ENCODE data around the gene ACSF3. TPM values are rescaled to one million over a fixed set of nuclear protein-coding genes. Genes with fewer than 3 reads are reported as not detected.

Gene ACSF3
- total RNA-seq, 2 experiments from 2014 or later: 44.7 to 49.5 TPM

DNA sequence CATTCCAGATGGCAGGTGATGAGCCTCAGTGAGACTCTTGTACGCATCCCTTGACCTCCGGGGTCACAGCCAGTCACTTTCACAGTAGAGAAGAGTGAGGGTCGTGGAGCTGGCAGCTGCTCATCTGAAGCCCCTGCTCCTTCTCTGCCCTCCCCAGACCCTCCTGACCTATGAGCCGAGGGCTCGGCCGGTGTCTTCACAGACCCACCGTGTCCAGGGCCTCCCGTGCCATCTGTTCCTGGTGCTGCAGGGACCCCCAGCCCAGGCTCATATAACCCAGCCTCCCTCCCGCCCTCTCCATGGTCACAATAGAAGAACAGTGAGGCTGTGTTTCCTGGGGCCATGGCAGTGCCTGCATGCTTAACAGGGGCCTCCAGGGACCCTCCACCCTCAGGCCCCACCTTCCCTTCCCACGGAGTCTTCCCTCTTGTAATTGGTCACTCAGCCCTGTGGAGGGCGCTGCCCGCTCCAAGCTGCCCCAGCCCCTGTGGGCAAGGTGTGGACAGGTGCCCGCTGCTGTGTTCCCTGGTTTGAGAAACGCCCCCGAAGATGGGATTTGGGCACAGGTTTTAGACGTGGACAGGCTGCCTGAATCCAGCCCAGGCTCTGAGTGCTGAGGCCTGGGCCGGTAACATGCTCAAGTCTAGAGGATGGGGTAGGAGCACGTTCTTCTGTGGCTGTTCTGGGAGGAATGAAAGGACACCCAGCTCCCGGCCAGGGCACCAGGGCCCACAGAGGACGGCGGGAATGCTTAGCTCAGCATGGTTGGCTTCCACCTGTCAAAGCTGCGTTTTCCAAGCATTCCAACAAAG lies 38.7 kb downstream of the ACSF3 start:
- Histone ChIP-seq H3K9me3 (ENCODE audit: control insufficient read depth in 1 of 2, insufficient read depth in 1 of 2, low read length in 2 of 2) (no peaks in the 10 kb centered on the region), H3K36me3 (ENCODE audit: insufficient read depth, low read length) (peaks cover 54% of the 10 kb centered on the region), H3K4me1 (ENCODE audit: insufficient read depth, low read length) (peaks cover 7% of the 10 kb centered on the region), H3K4me3 (ENCODE audit: low read length) (no peak overlapping the region), H3K27me3 (ENCODE audit: control insufficient read depth in 1 of 2, insufficient read depth in 2 of 2, low read length in 2 of 2) (no peaks in the 10 kb centered on the region), H3K27ac (ENCODE audit: low read depth in 1 of 2, low read length in 2 of 2) (no peak overlapping the region)
- Mint-ChIP-seq H3K36me3 (ENCODE audit: low read depth) (peaks cover 58% of the 10 kb centered on the region), H3K27me3 (no peaks in the 10 kb centered on the region), H3K27ac (no peak overlapping the region), H3K9me3 (no peaks in the 10 kb centered on the region), H3K4me3 (no peak overlapping the region), H3K4me1 (ENCODE audit: low read depth) (peaks cover 13% of the 10 kb centered on the region)
- ChIA-PET POLR2A (no interaction called here), CTCF (no interaction called here)
- peak in 1 of 14 experiments; percentile 13 for DNase-seq
- no peak for ATAC-seq (ENCODE audit: poor library complexity)
- TF ChIP-seq, protein P1, sequence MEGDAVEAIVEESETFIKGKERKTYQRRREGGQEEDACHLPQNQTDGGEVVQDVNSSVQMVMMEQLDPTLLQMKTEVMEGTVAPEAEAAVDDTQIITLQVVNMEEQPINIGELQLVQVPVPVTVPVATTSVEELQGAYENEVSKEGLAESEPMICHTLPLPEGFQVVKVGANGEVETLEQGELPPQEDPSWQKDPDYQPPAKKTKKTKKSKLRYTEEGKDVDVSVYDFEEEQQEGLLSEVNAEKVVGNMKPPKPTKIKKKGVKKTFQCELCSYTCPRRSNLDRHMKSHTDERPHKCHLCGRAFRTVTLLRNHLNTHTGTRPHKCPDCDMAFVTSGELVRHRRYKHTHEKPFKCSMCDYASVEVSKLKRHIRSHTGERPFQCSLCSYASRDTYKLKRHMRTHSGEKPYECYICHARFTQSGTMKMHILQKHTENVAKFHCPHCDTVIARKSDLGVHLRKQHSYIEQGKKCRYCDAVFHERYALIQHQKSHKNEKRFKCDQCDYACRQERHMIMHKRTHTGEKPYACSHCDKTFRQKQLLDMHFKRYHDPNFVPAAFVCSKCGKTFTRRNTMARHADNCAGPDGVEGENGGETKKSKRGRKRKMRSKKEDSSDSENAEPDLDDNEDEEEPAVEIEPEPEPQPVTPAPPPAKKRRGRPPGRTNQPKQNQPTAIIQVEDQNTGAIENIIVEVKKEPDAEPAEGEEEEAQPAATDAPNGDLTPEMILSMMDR (IDR thresholded peaks at IDR 0.05): no peak
- intact Hi-C loops (cut with DNase I, micrococcal nuclease): no loop called here

DNA sequence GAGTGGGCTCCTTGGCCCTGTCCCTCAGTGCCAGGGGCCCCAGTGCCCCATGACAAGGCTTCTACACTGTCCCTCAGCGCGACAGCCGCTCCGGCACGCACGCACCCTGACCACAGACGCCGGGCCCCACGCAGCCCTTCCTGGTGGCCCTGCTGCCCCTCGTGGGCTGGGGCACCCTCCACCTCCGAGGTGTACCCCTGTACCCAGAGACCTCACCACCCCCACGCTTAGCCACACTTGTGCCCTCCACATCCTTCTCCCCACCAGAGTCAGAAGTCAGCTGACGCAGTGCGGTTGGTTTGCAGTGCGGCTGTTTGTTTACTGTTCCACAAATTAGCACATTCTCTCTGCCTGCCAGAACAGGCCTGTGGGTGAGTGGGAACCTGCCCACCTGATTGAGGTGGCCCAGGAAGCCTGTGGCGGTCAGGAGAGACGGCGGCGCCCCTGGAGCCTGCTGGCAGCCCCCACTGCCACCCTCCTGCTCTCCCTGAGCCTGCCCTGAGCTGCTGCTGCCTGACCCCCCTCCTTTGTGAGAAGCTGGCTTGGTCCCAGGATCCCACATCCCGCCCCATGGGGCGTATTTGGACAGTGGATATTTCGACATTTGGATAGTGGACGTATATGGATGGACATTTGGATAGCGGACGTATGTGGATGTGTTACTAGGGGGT lies 39.9 kb downstream of the ACSF3 start:
- H3K9me3 Mint-ChIP-seq: no peaks in the 10 kb centered on the region
- Histone ChIP-seq H3K4me1 (ENCODE audit: insufficient read depth, low read length) (peaks cover 7% of the 10 kb centered on the region), H3K4me3 (ENCODE audit: low read length) (no peak overlapping the region), H3K27ac (ENCODE audit: low read depth in 1 of 2, low read length in 2 of 2) (no peak overlapping the region), H3K27me3 (ENCODE audit: control insufficient read depth in 1 of 2, insufficient read depth in 2 of 2, low read length in 2 of 2) (no peaks in the 10 kb centered on the region), H3K36me3 (ENCODE audit: insufficient read depth, low read length) (peaks cover 66% of the 10 kb centered on the region), H3K9me3 (ENCODE audit: control insufficient read depth in 1 of 2, insufficient read depth in 1 of 2, low read length in 2 of 2) (no peaks in the 10 kb centered on the region)
- POLR2A ChIA-PET: no interaction called here
- CTCF ChIA-PET: no interaction called here
- no peak overlapping the region for H3K27ac Mint-ChIP-seq
- no peaks in the 10 kb centered on the region for H3K27me3 Mint-ChIP-seq
- no peak for ATAC-seq (ENCODE audit: poor library complexity)
- intact Hi-C loops (cut with DNase I, micrococcal nuclease): no loop called here
- DNase-seq: peak in 1 of 14 experiments; percentile 9
- peaks cover 9% of the 10 kb centered on the region for H3K4me1 Mint-ChIP-seq (ENCODE audit: low read depth)
- TF ChIP-seq, protein P1 (IDR thresholded peaks at IDR 0.05): no peak
- H3K4me3 Mint-ChIP-seq: no peak overlapping the region
- H3K36me3 Mint-ChIP-seq (ENCODE audit: low read depth): peaks cover 58% of the 10 kb centered on the region

DNA sequence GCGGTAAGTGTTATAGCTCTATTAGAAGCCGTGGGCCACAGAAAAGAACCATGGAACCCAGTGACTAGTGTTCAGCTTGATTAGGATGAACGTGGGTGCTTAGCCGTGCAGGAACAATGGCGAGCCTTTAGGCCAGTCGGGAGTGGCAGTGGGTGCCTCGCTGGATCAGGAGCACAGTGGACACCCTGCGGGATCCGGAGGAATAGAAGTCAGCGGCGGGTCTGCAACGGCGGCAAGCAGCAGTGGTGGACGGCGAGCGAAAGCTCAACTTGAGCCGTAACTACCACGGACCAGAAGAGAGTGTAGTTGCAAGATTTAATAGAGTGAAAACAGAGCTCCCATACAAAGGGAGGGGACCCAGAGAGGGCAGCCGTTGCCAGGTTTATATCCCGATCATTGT lies 40.6 kb downstream of the ACSF3 start:
- H3K4me1 ChIP-seq (ENCODE audit: insufficient read depth, low read length): peaks cover 7% of the 10 kb centered on the region
- CTCF ChIA-PET: no interaction called here
- no peak overlapping the region for H3K4me3 Mint-ChIP-seq
- H3K36me3 ChIP-seq (ENCODE audit: insufficient read depth, low read length): peaks cover 68% of the 10 kb centered on the region
- intact Hi-C loops (cut with DNase I, micrococcal nuclease): no loop called here
- no peaks in the 10 kb centered on the region for H3K27me3 Mint-ChIP-seq
- no peak for DNase-seq
- H3K4me3 ChIP-seq (ENCODE audit: low read length): no peak overlapping the region
- peaks cover 5% of the 10 kb centered on the region for H3K4me1 Mint-ChIP-seq (ENCODE audit: low read depth)
- no peaks in the 10 kb centered on the region for H3K9me3 Mint-ChIP-seq
- TF ChIP-seq, protein P1 (IDR thresholded peaks at IDR 0.05): no peak
- peaks cover 52% of the 10 kb centered on the region for H3K36me3 Mint-ChIP-seq (ENCODE audit: low read depth)
- no peaks in the 10 kb centered on the region for H3K9me3 ChIP-seq (ENCODE audit: control insufficient read depth in 1 of 2, insufficient read depth in 1 of 2, low read length in 2 of 2)
- ATAC-seq (ENCODE audit: poor library complexity): no peak
- H3K27ac ChIP-seq (ENCODE audit: low read depth in 1 of 2, low read length in 2 of 2): no peak overlapping the region
- POLR2A ChIA-PET: no interaction called here
- H3K27ac Mint-ChIP-seq: no peak overlapping the region
- H3K27me3 ChIP-seq (ENCODE audit: control insufficient read depth in 1 of 2, insufficient read depth in 2 of 2, low read length in 2 of 2): no peaks in the 10 kb centered on the region

Data from CD4-positive, alpha-beta T cell (primary cell).